Gastroesophageal sphincter (tissue), 4 donors: Measurements from ENCODE around the gene SPG7. TPM values are rescaled to one million over a fixed set of nuclear protein-coding genes. Genes with fewer than 3 reads are reported as not detected.

Source experiments
- ATAC-seq: fragments of 150-250 bp; one replicate; pipeline ENCODE4 v1.9.1; 2016; ENCODE audit warnings: mild to moderate bottlenecking, moderate library complexity
- H3K27ac ChIP-seq, 4 donors: fragments of 200-600 bp; sonication (generic) in 3 of 4; 1 replicate in 3 of 4; 2 replicates in 1 of 4; pipeline ENCODE4 v1.5.1; 2016 to 2019
- H3K27me3 ChIP-seq: fragments of 200-600 bp; sonication (generic); one replicate; pipeline ENCODE4 v1.5.1; 2019
- H3K36me3 ChIP-seq, 2 donors: fragments of 200-600 bp; sonication (generic); one replicate each; pipeline ENCODE4 v1.5.1; 2019; ENCODE audit warnings: control low read depth in 1 of 2
- H3K4me1 ChIP-seq, 3 donors: fragments of 200-600 bp; sonication (generic); 1 replicate in 2 of 3; 2 replicates in 1 of 3; pipeline ENCODE4 v1.5.1; 2016 to 2019; ENCODE audit warnings: control low read depth in 2 of 3
- H3K4me3 ChIP-seq, 2 donors: fragments of 200-600 bp; sonication (generic); one replicate each; pipeline ENCODE4 v1.5.1; 2019; ENCODE audit warnings: mild to moderate bottlenecking in 1 of 2, moderate library complexity in 1 of 2
- H3K9me3 ChIP-seq, 3 donors: fragments of 200-600 bp; sonication (generic); one replicate each; pipeline ENCODE4 v1.5.1; 2017 to 2019; ENCODE audit warnings: control low read depth in 2 of 3
- EP300 ChIP-seq: sonication (generic); formaldehyde crosslinking; IDR thresholded peaks from one replicate; pipeline ENCODE4 v1.6.1; 2017; ENCODE audit warnings: antibody characterized with exemption, mild to moderate bottlenecking
- POLR2A ChIP-seq, 2 donors: fragments of 450-650 bp; IDR thresholded peaks; one replicate each; pipeline ENCODE4 v1.6.1; 2017; ENCODE audit warnings: antibody characterized with exemption in 2 of 2, mild to moderate bottlenecking in 2 of 2, moderate library complexity in 1 of 2
- POLR2AphosphoS5 ChIP-seq: sonication (generic); formaldehyde crosslinking; IDR thresholded peaks from one replicate; pipeline ENCODE4 v1.6.1; 2017; ENCODE audit warnings: antibody characterized with exemption
- WGBS, 2 donors: methylation state at CpG; one replicate each; pipeline ENCODE4 v1.1.5; 2018; ENCODE audit warnings: low coverage in 1 of 2; 5-methylcytosine and 5-hydroxymethylcytosine counted together
- total RNA-seq, 4 donors: library from RNA; depleted of rRNA; stranded (reverse); fragments of >200 nt; gene quantifications; one replicate each; pipeline ENCODE4 v1.1.0, GENCODE V29; 2016
- TF ChIP-seq, protein P1 (sequence below), 4 experiments: fragments of 200-600 bp in 2 of 4; fragments of 450-650 bp in 2 of 4; sonication (generic) in 1 of 4; IDR thresholded peaks; one replicate each; pipeline ENCODE4 v1.5.1; 2017 to 2019; ENCODE audit warnings: antibody characterized with exemption in 4 of 4, mild to moderate bottlenecking in 2 of 4, moderate library complexity in 2 of 4

SPG7 gene
- total RNA-seq, 4 donors from 2014 or later = 80.9 to 160 (median 98.2) TPM

- no peak overlapping the region for H3K27ac ChIP-seq
- WGBS, 2 donors = 60 to 80% methylated on average over 1 of the region's 13 CpGs
- H3K27me3 ChIP-seq = no peaks in the 10 kb centered on the region
- H3K36me3 ChIP-seq = peaks cover 0 to 72% of the 10 kb centered on the region in 2 donors
- H3K4me1 ChIP-seq = peaks cover 0 to 30% (median 5%) of the 10 kb centered on the region in 3 donors
- TF ChIP-seq, protein P1, sequence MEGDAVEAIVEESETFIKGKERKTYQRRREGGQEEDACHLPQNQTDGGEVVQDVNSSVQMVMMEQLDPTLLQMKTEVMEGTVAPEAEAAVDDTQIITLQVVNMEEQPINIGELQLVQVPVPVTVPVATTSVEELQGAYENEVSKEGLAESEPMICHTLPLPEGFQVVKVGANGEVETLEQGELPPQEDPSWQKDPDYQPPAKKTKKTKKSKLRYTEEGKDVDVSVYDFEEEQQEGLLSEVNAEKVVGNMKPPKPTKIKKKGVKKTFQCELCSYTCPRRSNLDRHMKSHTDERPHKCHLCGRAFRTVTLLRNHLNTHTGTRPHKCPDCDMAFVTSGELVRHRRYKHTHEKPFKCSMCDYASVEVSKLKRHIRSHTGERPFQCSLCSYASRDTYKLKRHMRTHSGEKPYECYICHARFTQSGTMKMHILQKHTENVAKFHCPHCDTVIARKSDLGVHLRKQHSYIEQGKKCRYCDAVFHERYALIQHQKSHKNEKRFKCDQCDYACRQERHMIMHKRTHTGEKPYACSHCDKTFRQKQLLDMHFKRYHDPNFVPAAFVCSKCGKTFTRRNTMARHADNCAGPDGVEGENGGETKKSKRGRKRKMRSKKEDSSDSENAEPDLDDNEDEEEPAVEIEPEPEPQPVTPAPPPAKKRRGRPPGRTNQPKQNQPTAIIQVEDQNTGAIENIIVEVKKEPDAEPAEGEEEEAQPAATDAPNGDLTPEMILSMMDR (IDR thresholded peaks at IDR 0.05) = no peak
- TF ChIP-seq POLR2A (IDR thresholded peaks at IDR 0.05) (no peak), EP300 (no peak), POLR2AphosphoS5 (no peak)
- no peak for ATAC-seq
- no peaks in the 10 kb centered on the region for H3K9me3 ChIP-seq
- no peak overlapping the region for H3K4me3 ChIP-seq
These were observed 47.6 kb downstream of the SPG7 start for GRCh38 chr16:89555780-89556179.

GRCh38 chr16:89556750-89557689, 48.8 kb downstream of the SPG7 start:
- ATAC-seq = no peak
- Histone ChIP-seq H3K4me3 (no peak overlapping the region), H3K36me3 (peaks cover 0 to 69% of the 10 kb centered on the region in 2 donors), H3K9me3 (no peaks in the 10 kb centered on the region), H3K27me3 (no peaks in the 10 kb centered on the region), H3K27ac (peak overlapping the region in 2 of 4 donors; percentile 49 to 50), H3K4me1 (peaks cover 0 to 40% (median 12%) of the 10 kb centered on the region in 3 donors)
- 59 to 70% methylated on average over 2 to 22 of the region's 34 CpGs for WGBS, 2 donors
- TF ChIP-seq EP300 (no peak), POLR2A (IDR thresholded peaks at IDR 0.05) (no peak), POLR2AphosphoS5 (no peak)
- TF ChIP-seq, protein P1 (IDR thresholded peaks at IDR 0.05) = peak in 3 of 4 experiments; percentile 58 to 77 (median 65)

GRCh38 chr16:89557690-89558490, 49.7 kb downstream of the SPG7 start:
- H3K36me3 ChIP-seq = peaks cover 0 to 69% of the 10 kb centered on the region in 2 donors
- no peak for ATAC-seq
- H3K27me3 ChIP-seq = no peaks in the 10 kb centered on the region
- no peaks in the 10 kb centered on the region for H3K9me3 ChIP-seq
- peak overlapping the region in 2 of 4 donors; percentile 49 to 50 for H3K27ac ChIP-seq
- no peak overlapping the region for H3K4me3 ChIP-seq
- peaks cover 0 to 49% (median 13%) of the 10 kb centered on the region in 3 donors for H3K4me1 ChIP-seq
- 82 to 94% methylated on average over 5 to 10 of the region's 19 CpGs for WGBS, 2 donors
- TF ChIP-seq POLR2AphosphoS5 = no peak
- TF ChIP-seq POLR2A (IDR thresholded peaks at IDR 0.05) = no peak
- TF ChIP-seq, protein P1 (IDR thresholded peaks at IDR 0.05) = no peak
- TF ChIP-seq EP300 = no peak

DNA sequence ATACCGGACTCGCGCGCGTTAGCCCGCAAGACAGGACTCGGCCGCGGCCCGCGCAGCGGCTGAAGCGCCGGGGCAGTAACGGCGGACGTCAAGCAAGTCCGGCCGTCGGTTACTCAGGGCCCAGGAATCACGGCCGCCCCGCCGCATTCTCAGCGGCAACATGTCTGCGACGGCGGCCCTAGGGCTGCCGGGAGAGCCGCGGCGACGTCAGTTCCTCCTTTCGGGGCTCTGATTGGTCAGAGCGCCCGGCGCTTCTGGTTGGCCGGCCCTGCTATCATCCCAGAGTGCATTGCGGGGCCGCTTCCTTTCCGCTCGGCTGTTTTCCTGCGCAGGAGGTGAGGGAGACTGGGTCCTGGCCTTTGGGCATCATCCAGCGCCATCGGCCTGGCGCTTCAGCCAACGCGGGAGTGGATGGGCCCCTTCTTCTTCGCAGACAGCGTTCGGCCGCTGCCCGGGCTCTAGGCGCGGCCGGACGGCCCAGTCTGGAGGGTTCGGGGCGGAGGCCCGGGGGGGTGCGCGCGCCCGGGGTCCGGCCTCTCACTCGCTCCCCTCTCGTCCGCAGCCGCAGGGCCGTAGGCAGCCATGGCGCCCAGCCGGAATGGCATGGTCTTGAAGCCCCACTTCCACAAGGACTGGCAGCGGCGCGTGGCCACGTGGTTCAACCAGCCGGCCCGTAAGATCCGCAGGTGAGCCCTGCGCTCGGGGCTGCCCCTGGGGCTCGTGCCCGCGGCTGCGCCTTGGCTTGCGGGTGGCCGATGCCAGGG, 52.4 kb downstream of the SPG7 start, which contains the start of gene RPL13:
Gene RPL13 (plus strand): TSS at position 305 of the 764 bp plus-strand sequence. CDS start 278 bp downstream, at position 583.
- WGBS, 2 donors = 1% methylated on average over 16 of the region's 87 CpGs; no CpG with 5 or more reads in 1 of the 2 donors
- Histone ChIP-seq H3K27me3 (no peaks in the 10 kb centered on the region), H3K4me3 (peak within 1 kb of the TSS; percentile 47 to 69), H3K4me1 (peaks cover 0 to 76% (median 23%) of the 10 kb centered on the region in 3 donors), H3K36me3 (peaks cover 0 to 64% of the 10 kb centered on the region in 2 donors), H3K27ac (peak within 1 kb of the TSS; percentile 91 to 97 (median 95)), H3K9me3 (no peaks in the 10 kb centered on the region)
- TF ChIP-seq EP300 (no peak), POLR2A (IDR thresholded peaks at IDR 0.05) (peak; percentile 97 to 99), POLR2AphosphoS5 (peak; percentile 96)
- TF ChIP-seq, protein P1 (IDR thresholded peaks at IDR 0.05) = peak in 1 of 4 experiments; percentile 35
- ATAC-seq = peak; percentile 98
